HepG2 (cell line): ENCODE data around the gene FAM81A.

Source experiments
- CBX1 ChIP-seq: IDR thresholded peaks from one replicate; pipeline ENCODE4 v1.6.1; 2016; ENCODE audit warnings: antibody characterized with exemption, low read depth
- CREB1 ChIP-seq, 2 experiments: fragments of 450-650 bp in 1 of 2; IDR thresholded peaks; 2 replicates each; pipeline ENCODE4 v1.6.1; 2016 to 2017; ENCODE audit warnings: control low read depth in 1 of 2, mild to moderate bottlenecking in 1 of 2, missing compliant biosample characterization in 1 of 2, missing genetic modification characterization in 1 of 2
- FOXA1 ChIP-seq, 2 experiments: fragments of 450-650 bp in 1 of 2; sonication (generic) in 1 of 2; formaldehyde crosslinking in 1 of 2; IDR thresholded peaks; 2 replicates each; pipeline versions ENCODE4 v1.4.0 to v1.6.1; 2016 to 2020; ENCODE audit warnings: missing genetic modification reagents in 1 of 2
- JUN ChIP-seq: sonication (generic); formaldehyde crosslinking; IDR thresholded peaks from 2 replicates; pipeline ENCODE4 v1.4.0; 2020; ENCODE audit warnings: mild to moderate bottlenecking, missing genetic modification reagents
- MAFK ChIP-seq, 2 experiments: IDR thresholded peaks in 1 of 2; conservative IDR thresholded peaks in 1 of 2; 2 replicates each; pipeline ENCODE4 v1.6.1; 2011; ENCODE audit warnings: improper control_type of control experiment in 2 of 2, low read length in 2 of 2
- NFE2L1 ChIP-seq: sonication (generic); formaldehyde crosslinking; IDR thresholded peaks from 2 replicates; pipeline ENCODE4 v1.4.0; 2020; ENCODE audit warnings: missing genetic modification reagents, mild to moderate bottlenecking, borderline replicate concordance
- STAT5B ChIP-seq: sonication (generic); formaldehyde crosslinking; IDR thresholded peaks from 2 replicates; pipeline ENCODE4 v1.4.0; 2020; ENCODE audit warnings: missing genetic modification reagents
- YY1 ChIP-seq: IDR thresholded peaks from 2 replicates; pipeline ENCODE4 v1.6.1; 2011; ENCODE audit warnings: low read length, low read depth, moderate library complexity, mild to moderate bottlenecking; ENCODE audit not compliant: insufficient read depth, insufficient replicate concordance
- ZNF138 ChIP-seq: sonication (generic); formaldehyde crosslinking; IDR thresholded peaks from 2 replicates; pipeline ENCODE4 v1.5.0; 2020; ENCODE audit warnings: mild to moderate bottlenecking, low read depth, missing genetic modification reagents
- ZNF576 ChIP-seq: sonication (generic); formaldehyde crosslinking; IDR thresholded peaks from 2 replicates; pipeline ENCODE4 v1.4.0; 2020; ENCODE audit warnings: mild to moderate bottlenecking, missing genetic modification reagents
- ZNF746 ChIP-seq: sonication (generic); formaldehyde crosslinking; IDR thresholded peaks from 2 replicates; pipeline ENCODE4 v1.8.0; 2022; ENCODE audit warnings: mild to moderate bottlenecking, missing genetic modification reagents
- ZNF784 ChIP-seq: sonication (generic); formaldehyde crosslinking; IDR thresholded peaks from 2 replicates; pipeline ENCODE4 v1.5.1; 2020; ENCODE audit warnings: missing genetic modification reagents, mild to moderate bottlenecking, borderline replicate concordance
- TF ChIP-seq, protein P1 (sequence below): sonication (generic); formaldehyde crosslinking; IDR thresholded peaks from 2 replicates; pipeline ENCODE4 v1.5.0; 2020; ENCODE audit warnings: mild to moderate bottlenecking, missing genetic modification reagents, moderate library complexity
- TF ChIP-seq, protein P2 (sequence below): IDR thresholded peaks from 2 replicates; pipeline ENCODE4 v1.6.1; 2012; ENCODE audit warnings: inconsistent platforms

DNA sequence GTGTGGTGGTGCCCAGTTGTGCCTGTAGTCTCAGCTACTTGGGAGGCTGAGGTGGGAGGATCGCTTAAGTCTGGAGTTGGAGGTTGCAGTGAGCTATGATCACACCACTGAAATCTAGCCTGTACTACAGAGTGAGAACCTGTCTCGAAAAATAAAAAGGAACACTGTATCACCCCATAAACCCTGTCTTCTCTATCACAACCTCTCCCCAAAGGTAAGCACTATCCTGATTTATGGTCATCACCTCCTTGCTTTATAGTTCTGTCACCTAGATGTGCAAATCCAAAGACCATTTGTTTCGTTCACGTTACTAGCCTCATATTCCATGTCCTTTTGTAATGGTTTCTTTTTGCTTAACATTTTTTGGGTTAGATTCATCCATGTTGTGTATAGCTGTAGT is 123.6 kb downstream of the FAM81A start:
- no peak for TF ChIP-seq ZNF576
- no peak for TF ChIP-seq CBX1
- TF ChIP-seq, protein P1, sequence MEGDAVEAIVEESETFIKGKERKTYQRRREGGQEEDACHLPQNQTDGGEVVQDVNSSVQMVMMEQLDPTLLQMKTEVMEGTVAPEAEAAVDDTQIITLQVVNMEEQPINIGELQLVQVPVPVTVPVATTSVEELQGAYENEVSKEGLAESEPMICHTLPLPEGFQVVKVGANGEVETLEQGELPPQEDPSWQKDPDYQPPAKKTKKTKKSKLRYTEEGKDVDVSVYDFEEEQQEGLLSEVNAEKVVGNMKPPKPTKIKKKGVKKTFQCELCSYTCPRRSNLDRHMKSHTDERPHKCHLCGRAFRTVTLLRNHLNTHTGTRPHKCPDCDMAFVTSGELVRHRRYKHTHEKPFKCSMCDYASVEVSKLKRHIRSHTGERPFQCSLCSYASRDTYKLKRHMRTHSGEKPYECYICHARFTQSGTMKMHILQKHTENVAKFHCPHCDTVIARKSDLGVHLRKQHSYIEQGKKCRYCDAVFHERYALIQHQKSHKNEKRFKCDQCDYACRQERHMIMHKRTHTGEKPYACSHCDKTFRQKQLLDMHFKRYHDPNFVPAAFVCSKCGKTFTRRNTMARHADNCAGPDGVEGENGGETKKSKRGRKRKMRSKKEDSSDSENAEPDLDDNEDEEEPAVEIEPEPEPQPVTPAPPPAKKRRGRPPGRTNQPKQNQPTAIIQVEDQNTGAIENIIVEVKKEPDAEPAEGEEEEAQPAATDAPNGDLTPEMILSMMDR (CRISPR knock-in tag): no peak
- no peak for TF ChIP-seq ZNF746 (CRISPR knock-in tag)
- TF ChIP-seq STAT5B: no peak
- TF ChIP-seq NFE2L1: no peak
- TF ChIP-seq, protein P2, sequence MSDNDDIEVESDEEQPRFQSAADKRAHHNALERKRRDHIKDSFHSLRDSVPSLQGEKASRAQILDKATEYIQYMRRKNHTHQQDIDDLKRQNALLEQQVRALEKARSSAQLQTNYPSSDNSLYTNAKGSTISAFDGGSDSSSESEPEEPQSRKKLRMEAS: no peak
- TF ChIP-seq CREB1 (IDR thresholded peaks at IDR 0.05): no peak
- TF ChIP-seq CREB1 (CRISPR knock-in tag; IDR thresholded peaks at IDR 0.05): no peak
- no peak for TF ChIP-seq ZNF784
- no peak for TF ChIP-seq JUN (CRISPR knock-in tag)
- TF ChIP-seq YY1: no peak
- no peak for TF ChIP-seq ZNF138 (CRISPR knock-in tag)
- TF ChIP-seq FOXA1 (IDR thresholded peaks at IDR 0.05): no peak
- TF ChIP-seq FOXA1 (CRISPR knock-in tag; IDR thresholded peaks at IDR 0.05): no peak
- no peak for TF ChIP-seq MAFK (conservative IDR thresholded peaks at IDR 0.05 in 1 of 2, IDR thresholded peaks at IDR 0.05 in 1 of 2; ENCODE audit: low read length in 2 of 2)
